ENCODE data around the gene SLC26A6. TPM values are rescaled to one million over a fixed set of nuclear protein-coding genes. Genes with fewer than 3 reads are reported as not detected.
A peak's percentile ranks its signal among the peaks of the same experiment; 100 is the strongest.

SLC26A6 gene
- polyA plus RNA-seq, 1 donor (not counting 4 experiments of a cell fraction or from before 2014, with no cell fraction given): 24.9 TPM

DNA sequence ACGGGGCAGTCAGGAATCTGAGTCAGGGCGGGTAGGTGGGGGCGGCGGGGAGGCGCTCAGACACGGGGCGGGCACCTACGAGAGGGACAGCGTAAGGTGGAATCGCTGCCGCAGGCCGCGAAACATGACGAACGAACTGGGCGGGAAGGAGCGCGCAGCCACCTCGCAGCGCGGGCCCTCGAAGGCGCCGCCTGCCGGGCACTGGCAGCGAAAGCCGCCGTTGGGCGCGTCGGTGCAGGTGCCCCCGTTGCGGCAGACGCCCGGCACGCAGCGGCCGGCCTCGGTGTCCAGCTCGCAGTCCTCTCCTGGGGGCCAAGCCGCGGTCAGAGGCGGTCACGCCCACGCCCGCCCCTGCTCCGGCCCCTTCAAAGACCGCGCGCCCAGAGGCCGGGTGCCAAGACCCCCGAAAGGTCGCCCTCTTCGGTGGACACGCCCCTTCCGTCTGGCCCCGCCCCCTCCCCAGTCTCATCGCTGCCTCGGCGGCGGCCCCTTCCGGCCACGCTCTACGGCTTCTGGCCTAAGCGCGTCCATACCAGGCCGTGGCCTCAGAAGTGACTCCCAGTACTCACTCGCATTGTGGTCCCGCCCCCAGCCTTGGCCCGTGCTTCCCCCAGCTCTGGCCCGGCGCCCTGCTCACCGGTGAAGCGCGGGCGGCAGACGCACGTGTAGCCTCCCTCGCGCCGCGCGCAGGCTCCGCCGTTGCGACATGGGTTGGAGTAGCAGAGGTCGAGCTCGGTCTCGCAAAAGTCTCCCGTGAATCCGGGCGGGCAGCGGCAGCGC is 21.0 kb upstream of the SLC26A6 start:
- Histone ChIP-seq H3K9me1 (ENCODE audit: control insufficient read depth, extremely low read depth, insufficient read depth, low read length) (no peaks in the 10 kb centered on the region), H3K4me2 (ENCODE audit: control insufficient read depth, extremely low read depth, insufficient read depth, low read depth, low read length) (peak overlapping the region; percentile 67), H3K9me3 (ENCODE audit: control insufficient read depth, low read depth, low read length) (no peaks in the 10 kb centered on the region), H3K36me3 (ENCODE audit: control insufficient read depth in 2 of 2, extremely low read depth in 1 of 2, insufficient read depth in 2 of 2, low read length in 2 of 2) (no peaks in the 10 kb centered on the region), H3K27me3 (ENCODE audit: control insufficient read depth, extremely low read depth, insufficient read depth, low read length) (peaks cover 13% of the 10 kb centered on the region), H3K9ac (ENCODE audit: control insufficient read depth, extremely low read depth, insufficient read depth, low read length) (peak overlapping the region; percentile 18), H2AFZ (ENCODE audit: control insufficient read depth, low read length) (peak overlapping the region; percentile 48), H3K4me1 (ENCODE audit: control insufficient read depth, extremely low read depth, insufficient read depth, low read length) (peaks cover 4% of the 10 kb centered on the region), H4K20me1 (ENCODE audit: control insufficient read depth, extremely low read depth, insufficient read depth, low read length) (no peaks in the 10 kb centered on the region), H3K79me2 (ENCODE audit: control insufficient read depth, insufficient read depth, low read length) (no peaks in the 10 kb centered on the region), H3K4me3 (ENCODE audit: control insufficient read depth in 2 of 3, extremely low read depth in 1 of 3, insufficient read depth in 2 of 3, low read depth in 1 of 3, low read length in 3 of 3) (peak overlapping the region; percentile 32 to 60 (median 41)), H3K27ac (ENCODE audit: control insufficient read depth, insufficient read depth, low read length) (no peak overlapping the region)
- FAIRE-seq (no peak), DNase-seq (ENCODE audit: low read depth, low spot score) (peak; percentile 58)
- peak in 2 of 3 experiments; percentile 49 to 76 for TF ChIP-seq CTCF (optimal IDR thresholded peaks at IDR 0.05 in 1 of 3, IDR thresholded peaks at IDR 0.05 in 1 of 3, conservative IDR thresholded peaks at IDR 0.05 in 1 of 3; ENCODE audit: extremely low read depth in 1 of 3, insufficient read depth in 2 of 3, low read length in 3 of 3)
- no peak for TF ChIP-seq EZH2 (IDR thresholded peaks at IDR 0.05; ENCODE audit: low read length)
- dilution Hi-C loops (cut with MboI; ENCODE audit: extremely low pct_ligation_motif_present, low sequenced_read_pairs): no loop called here

- dilution Hi-C loops (cut with MboI; ENCODE audit: extremely low pct_ligation_motif_present, low sequenced_read_pairs): no loop called here
- peaks cover 7% of the 10 kb centered on the region for H3K27me3 ChIP-seq (ENCODE audit: control insufficient read depth, extremely low read depth, insufficient read depth, low read length)
- H3K4me3 ChIP-seq (ENCODE audit: control insufficient read depth in 2 of 3, extremely low read depth in 1 of 3, insufficient read depth in 2 of 3, low read depth in 1 of 3, low read length in 3 of 3): no peak overlapping the region
- no peak overlapping the region for H2AFZ ChIP-seq (ENCODE audit: control insufficient read depth, low read length)
- FAIRE-seq (no peak), DNase-seq (ENCODE audit: low read depth, low spot score) (no peak)
- no peaks in the 10 kb centered on the region for H3K9me3 ChIP-seq (ENCODE audit: control insufficient read depth, low read depth, low read length)
- no peak overlapping the region for H3K9ac ChIP-seq (ENCODE audit: control insufficient read depth, extremely low read depth, insufficient read depth, low read length)
- TF ChIP-seq EZH2 (IDR thresholded peaks at IDR 0.05; ENCODE audit: low read length) (no peak), CTCF (optimal IDR thresholded peaks at IDR 0.05 in 1 of 3, IDR thresholded peaks at IDR 0.05 in 1 of 3, conservative IDR thresholded peaks at IDR 0.05 in 1 of 3; ENCODE audit: extremely low read depth in 1 of 3, insufficient read depth in 2 of 3, low read length in 3 of 3) (no peak)
- H3K79me2 ChIP-seq (ENCODE audit: control insufficient read depth, insufficient read depth, low read length): no peaks in the 10 kb centered on the region
- no peaks in the 10 kb centered on the region for H3K9me1 ChIP-seq (ENCODE audit: control insufficient read depth, extremely low read depth, insufficient read depth, low read length)
- H3K4me2 ChIP-seq (ENCODE audit: control insufficient read depth, extremely low read depth, insufficient read depth, low read depth, low read length): peak overlapping the region; percentile 30
- H4K20me1 ChIP-seq (ENCODE audit: control insufficient read depth, extremely low read depth, insufficient read depth, low read length): no peaks in the 10 kb centered on the region
- H3K36me3 ChIP-seq (ENCODE audit: control insufficient read depth in 2 of 2, extremely low read depth in 1 of 2, insufficient read depth in 2 of 2, low read length in 2 of 2): no peaks in the 10 kb centered on the region
- H3K27ac ChIP-seq (ENCODE audit: control insufficient read depth, insufficient read depth, low read length): no peak overlapping the region
- H3K4me1 ChIP-seq (ENCODE audit: control insufficient read depth, extremely low read depth, insufficient read depth, low read length): peaks cover 4% of the 10 kb centered on the region
Measured at GRCh38 chr3:48655606-48656005, 20.3 kb upstream of the SLC26A6 start.

Data from keratinocyte (primary cell).